HG03280 (cell line): ENCODE measurements around the gene IL4R.
"Not testable (repeated sequence)": the region's sequence is repeated elsewhere in the genome, so short reads cannot be mapped to it uniquely, and the experiment has no call there.

ENCODE experiments used
- ATAC-seq: cut with Tn5 transposase; IDR thresholded peaks from one replicate; pipeline ENCODE4 v1.9.1; 2021; ENCODE audit warnings: mild to moderate bottlenecking, moderate library complexity; ENCODE audit not compliant: unreplicated experiment

IL4R gene

GRCh38 chr16:27313422-27314160, at the start of gene IL4R:
IL4R (plus strand) TSS chr16:27313974; CDS start chr16:27340204, 26,230 bp downstream.
- no peak for ATAC-seq

DNA sequence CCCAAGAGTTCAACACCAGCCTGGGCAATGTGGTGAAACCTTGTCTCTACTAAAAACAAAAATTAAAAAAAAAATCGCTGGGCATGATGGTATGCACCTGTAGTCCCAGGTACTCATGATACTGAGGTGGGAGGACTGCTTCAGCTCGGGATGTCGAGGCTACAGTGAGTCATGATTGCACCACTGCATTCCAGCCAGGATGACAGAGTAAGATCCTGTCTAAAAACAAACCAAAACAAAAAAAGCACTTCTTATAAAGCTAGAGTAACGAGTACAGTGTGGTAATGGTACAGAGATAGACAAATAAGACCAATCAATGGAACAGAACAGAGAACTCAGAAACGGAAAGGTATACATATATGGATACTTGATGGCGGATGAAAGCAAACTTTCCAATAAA, 49.6 kb upstream of the IL4R start:
- no peak for ATAC-seq

- ATAC-seq: no peak
Measured at GRCh38 chr16:27265982-27266381, 47.8 kb upstream of the IL4R start.

GRCh38 chr16:27267037-27267677, 46.6 kb upstream of the IL4R start:
- ATAC-seq: no peak

GRCh38 chr16:27268376-27269299, 45.1 kb upstream of the IL4R start, which contains the start of gene NSMCE1:
NSMCE1 (minus strand) TSS chr16:27268772; CDS start chr16:27257570, 11,202 bp downstream.
- ATAC-seq: peak; percentile 95

- ATAC-seq: no peak
Measured at GRCh38 chr16:27269300-27270150, 44.2 kb upstream of the IL4R start.

GRCh38 chr16:27270349-27270748, 43.4 kb upstream of the IL4R start:
- ATAC-seq: no peak

- no peak for ATAC-seq
Measured at GRCh38 chr16:27272076-27272475, 41.7 kb upstream of the IL4R start.

DNA sequence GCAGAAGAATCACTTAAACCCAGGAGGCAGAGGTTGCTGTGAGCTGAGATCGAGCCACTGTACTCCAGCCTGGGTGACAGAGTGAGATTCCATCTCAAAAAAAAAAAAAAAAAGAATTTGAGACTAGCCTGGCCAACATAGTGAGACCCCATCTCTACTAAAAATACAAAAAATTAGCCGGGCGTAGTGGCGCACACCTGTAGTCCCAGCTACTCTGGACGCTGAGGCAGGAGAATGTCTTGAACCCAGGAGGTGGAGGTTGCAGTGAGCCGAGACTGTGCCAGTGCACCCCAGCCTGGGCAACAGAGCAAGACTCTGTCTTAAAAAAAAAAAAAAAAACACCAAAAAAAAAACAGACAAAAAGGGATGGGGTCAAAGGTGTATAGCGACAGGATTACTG, 41.1 kb upstream of the IL4R start:
- ATAC-seq: not testable (repeated sequence)

- ATAC-seq: no peak
Measured at GRCh38 chr16:27273330-27273669, 40.5 kb upstream of the IL4R start.

- no peak for ATAC-seq
Measured at GRCh38 chr16:27273670-27274423, 39.9 kb upstream of the IL4R start.

GRCh38 chr16:27274424-27274874, 39.3 kb upstream of the IL4R start:
- not testable (repeated sequence) for ATAC-seq

- ATAC-seq: no peak
Measured at GRCh38 chr16:27275394-27275793, 38.4 kb upstream of the IL4R start.

DNA sequence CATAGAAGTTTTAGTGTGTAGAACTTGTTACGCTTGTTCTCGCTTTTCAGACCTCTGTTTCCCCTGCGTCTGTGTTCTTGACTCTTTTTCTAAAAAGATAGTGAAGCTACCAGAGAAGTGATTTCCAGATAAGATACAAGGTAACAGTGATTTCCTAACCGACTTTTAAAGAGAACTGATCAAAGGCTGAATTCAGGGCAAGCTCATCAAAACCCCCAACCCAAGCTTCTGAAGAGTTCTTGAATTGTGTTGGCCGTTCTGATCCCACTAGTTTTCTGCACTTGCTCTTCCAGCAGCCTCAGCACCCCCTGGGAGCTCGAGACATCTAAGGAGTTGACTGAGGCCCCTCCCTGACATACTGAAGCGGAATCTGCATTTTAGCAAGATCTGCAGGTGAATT, 32.5 kb upstream of the IL4R start:
- ATAC-seq: no peak

- ATAC-seq: no peak
Measured at GRCh38 chr16:27284865-27285675, 28.7 kb upstream of the IL4R start.

GRCh38 chr16:27285676-27286196, 28.0 kb upstream of the IL4R start:
- ATAC-seq: no peak

- ATAC-seq: no peak
Measured at GRCh38 chr16:27286451-27286850, 27.3 kb upstream of the IL4R start.

DNA sequence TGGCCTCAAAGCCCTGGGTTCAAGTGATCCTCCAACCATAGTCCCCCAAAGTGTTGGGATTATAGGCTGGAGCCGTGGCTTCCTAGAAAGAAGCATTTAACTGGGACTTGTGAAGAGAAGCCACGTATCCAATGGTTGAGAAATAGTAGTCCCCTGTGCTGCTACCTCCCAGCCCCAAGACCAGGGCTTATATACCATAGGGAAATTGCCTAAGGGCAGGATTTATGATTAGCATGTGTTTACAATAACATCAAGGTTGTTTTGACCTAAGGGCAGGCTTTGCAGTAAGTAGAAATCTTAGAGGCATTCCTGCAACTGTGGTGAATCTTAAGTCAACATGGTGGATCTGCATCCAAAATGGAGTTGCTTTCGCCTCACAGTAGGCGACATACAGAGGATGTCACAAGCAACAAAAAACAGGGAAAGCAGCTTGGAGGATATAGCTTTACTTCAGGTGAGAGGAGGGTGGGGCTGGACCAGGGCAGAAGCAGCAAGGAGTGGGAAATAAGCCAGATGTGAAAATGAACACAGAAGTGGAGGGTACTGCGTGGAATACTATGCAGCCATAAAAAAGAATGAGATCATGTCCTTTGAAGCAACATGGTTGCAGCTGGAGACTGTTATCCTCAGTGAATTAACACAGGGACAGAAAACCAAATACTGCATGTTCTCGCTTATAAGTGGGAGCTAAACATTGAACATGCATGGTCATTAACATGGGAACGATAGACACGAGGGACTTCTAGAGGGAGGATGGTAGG, 26.5 kb upstream of the IL4R start:
- no peak for ATAC-seq
